GM19467 (cell line): ENCODE data around the gene FRMPD1.
A peak's percentile ranks its signal among the peaks of the same experiment; 100 is the strongest.

ENCODE experiments used
- ATAC-seq: cut with Tn5 transposase; IDR thresholded peaks from one replicate; pipeline ENCODE4 v1.9.1; 2021; ENCODE audit warnings: mild to moderate bottlenecking, moderate library complexity; ENCODE audit not compliant: unreplicated experiment

Gene FRMPD1

DNA sequence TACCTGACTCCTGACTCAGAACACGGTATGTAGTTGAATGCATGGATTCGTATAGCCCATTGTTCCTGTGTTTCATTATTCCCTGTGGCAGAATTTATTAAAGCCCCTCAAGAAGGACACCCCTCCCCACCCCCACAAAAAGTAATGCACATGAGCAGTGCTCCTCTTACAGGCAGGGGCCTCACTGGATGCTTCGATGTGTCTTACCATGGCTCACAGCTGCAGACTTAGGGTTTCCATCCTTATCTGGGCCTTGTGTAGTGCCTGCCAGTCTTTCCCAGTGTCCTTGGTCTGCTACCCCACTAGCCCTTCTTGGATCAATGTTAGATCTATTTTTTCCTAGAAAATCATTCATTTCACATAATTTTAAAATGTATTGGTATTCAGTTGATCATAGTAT is 119.2 kb downstream of the FRMPD1 start:
- ATAC-seq = no peak

DNA sequence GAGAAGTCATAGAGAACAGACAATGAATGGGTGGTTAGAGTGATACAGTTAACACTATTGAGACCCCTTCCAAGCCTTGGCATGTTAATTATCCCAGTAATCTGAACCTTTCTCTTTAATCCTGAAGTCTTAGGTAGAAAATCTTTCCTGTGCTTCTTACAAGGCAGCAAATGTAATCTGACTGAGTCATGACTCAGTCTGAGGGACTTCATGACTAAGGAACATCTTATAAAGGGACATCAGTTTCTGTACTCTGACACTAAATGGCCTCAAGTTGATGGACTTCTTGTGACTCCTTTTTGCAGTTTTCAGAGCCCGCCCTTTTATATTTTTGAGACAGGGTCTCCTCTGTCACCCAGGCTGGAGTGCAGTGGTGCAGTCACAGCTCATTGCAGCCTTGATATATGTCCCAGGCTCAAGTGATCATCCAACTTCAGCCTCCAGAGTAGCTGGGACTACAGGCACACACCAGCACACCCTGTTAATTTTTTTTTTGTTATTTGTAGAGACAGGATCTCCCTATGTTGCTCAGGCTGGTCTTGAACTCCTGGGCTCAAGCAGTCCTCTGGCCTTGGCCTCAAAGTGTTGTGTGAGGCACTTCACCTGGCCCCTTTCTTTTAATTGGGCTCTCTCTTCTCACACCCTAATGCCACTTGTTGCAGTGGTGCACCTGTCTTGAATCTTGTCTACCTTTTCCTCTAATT is 124.6 kb downstream of the FRMPD1 start:
- ATAC-seq = no peak

DNA sequence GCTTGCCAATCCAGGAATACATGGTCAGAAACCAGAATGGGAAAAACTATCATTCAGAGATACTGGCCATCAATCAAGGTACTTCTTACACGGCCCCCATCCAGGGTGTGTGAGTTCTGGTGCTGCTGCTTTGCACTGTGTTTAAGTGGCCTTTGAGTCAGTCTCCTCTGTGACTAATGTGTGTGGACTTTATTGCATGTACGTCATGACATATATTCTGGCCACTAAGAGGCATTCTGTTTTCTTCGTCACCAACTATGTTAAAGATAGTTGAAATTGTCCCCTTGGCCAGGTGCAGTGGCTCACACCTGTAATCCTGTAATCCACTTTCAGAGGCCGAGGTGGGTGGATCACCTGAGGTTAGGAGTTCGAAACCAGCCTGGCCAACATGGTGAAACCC is 125.6 kb downstream of the FRMPD1 start:
- ATAC-seq = no peak

DNA sequence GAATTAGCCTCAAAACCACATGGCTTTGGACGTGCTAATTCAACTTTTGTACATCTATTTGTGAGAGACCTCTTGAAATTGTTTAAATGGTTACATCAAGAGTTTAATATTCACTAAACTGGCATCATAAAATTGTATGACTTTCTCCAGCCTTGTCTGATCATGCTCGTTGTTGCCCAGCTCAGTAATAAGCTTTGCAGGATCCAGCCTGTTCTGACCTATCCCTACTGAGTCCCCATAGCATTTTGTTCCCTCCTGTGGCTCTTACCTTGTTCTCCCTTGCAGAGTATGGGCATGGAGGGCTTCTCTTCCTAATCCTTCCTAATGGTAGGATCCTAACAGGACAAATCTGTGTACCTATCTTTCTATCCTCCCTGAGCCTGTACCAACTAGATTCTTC is 127.8 kb downstream of the FRMPD1 start:
- no peak for ATAC-seq

DNA sequence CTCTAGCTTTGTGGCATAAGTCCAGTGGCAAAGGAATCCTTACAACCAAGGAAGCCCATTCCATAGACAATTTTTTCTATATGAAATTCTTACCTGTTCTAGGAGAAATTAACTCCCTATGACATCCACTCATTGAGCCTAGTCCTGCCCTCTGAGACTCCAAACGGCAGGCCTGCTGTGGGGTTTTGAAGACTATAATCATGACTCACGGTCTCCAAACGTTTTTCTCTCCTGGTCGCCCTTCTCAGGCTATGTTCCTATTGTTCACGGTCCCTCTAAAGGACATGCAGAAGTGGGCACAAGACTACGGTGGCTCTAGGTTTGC is 133.5 kb downstream of the FRMPD1 start:
- ATAC-seq = no peak

DNA sequence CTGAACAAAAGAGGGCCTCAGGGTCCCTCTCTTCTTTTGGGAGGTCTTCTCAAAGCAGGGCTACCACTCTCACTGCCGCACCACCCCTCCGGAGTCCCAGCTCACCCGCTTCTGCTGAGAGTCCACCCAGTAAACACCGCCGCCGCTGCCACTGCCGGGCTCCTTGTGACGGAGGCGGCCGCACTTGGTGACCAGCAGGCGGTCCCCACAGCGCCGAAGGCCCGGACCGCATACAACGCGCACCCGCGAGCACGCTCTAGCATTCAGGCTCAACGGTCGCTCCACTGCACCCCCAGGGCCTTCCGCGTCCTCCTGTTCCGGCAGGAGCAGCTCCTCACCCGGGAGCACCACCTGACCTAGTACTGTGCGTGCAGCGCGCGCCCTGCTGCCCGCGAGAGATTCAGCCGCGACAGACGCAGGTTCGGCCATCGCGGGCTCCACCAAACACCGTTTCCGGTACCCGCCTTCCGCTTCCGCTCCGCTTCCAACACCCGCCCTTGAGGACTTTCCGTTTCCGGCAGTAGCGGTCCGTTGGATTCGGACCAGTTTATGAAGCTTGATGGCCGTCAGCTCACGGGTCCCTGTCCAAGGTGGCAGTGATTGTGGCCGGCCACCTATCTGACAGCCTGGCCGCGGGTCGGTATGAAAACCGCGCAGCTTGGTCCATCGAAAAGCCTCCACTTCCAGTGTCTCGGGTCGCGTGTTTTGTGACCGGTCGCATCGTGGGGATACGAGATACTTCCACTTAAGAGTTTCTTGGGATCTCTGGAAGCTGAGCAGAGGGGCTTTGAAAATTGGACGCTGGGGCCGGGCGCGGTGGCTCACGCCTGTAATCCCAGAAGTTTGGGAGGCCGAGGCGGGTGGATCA is 134.1 kb downstream of the FRMPD1 start, which contains the start of gene EXOSC3:
TSS of gene EXOSC3 (minus strand) at position 449 of the 868 bp plus-strand sequence. CDS start at position 429, 20 bp downstream.
- peak; percentile 89 for ATAC-seq

DNA sequence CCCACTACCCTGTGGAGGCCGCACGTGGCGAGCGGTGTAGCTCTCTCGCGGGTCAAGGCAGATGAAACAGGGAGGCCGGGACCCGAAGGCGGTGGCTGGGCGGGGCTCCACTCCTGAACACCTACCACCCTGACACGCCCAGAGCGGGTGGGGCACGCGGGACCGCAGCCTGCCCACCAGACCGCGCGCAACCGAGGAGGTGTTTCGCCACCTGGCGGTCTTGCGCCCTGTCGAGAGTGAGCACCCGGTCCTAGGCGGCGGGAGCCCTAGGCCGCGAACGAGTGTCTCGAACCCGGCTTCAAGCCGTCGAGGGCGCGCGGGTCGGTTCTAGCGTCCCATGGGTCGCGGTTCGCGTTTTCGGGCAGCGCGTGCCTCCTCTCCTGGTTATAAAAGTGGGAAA is 136.3 kb downstream of the FRMPD1 start:
- no peak for ATAC-seq

DNA sequence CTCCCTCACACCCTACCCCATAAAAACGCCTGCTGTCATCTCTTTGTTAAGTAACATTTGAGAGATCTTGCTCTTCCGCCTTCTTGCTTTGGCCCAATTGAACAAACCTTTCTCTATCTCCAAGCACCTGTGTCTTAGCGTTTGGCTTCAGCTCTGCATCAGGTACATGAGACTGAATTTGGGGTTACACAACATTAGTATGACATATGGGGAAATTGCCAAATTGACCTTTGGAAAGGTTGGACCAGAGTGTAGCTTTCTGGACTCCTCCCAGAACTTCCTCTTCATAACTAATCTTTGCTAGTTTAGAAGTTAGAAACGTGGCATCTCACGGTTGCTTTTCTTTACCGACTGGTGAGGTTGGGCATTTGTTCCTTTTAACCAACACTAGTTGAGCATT is 137.6 kb downstream of the FRMPD1 start:
- no peak for ATAC-seq

DNA sequence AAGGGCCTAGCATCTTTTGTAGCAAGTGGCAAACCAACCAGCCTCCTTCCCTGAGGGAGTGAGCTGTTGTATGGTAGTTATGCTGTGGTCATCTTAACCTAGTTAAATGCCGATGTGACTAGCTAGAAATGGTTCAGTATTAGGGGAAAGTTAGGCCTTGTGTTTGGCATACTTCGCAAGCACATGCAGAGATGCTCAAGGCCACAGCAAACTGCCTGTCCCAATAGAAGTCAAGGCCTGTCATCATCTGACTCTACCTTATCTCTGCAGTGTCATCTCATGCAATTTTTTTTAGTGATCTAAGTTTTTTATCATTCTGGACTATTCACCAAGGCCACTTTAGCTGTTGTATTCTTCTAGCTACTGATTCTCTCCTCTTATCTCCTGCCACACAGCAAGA is 139.3 kb downstream of the FRMPD1 start:
- ATAC-seq = no peak

DNA sequence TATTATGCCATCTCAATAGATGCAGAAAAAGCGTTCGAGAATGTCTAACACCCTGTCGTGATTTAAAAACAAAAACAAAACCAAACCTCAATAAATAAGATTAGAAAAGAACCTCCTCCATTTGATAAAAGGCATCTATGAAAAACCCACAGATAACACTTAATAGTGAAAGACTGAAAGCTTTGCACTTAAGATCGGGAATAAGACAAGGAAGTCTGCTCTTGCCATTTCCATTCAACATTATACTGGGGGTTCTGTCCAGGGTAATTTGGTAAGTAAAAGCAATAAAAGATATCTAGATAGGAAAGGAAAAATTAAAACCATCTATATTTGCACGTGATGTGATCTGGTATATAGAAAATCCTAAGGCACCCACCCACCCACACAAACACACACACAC is 141.4 kb downstream of the FRMPD1 start:
- ATAC-seq = no peak

DNA sequence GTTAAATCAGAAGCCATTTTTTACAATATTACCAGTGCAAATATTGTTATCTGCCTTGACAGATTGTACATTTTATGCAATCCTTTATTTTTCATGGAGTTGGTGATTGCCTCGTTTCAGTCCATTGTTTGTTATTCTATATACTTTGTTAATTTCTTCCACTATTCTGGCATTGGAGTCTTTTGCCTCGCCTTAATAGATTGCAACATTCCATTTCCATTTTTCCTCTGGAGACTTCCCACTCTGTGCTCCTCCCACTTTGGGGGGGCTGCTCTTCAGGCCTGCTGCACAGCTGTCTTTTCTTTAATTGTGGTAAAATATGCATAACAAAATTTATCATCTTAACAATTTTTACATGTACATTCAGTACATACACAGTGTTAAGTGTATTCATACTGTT is 145.5 kb downstream of the FRMPD1 start:
- no peak for ATAC-seq
